GM19397 (cell line): Measurements from ENCODE around the gene RAB3IL1.
"Not testable (repeated sequence)": the region's sequence is repeated elsewhere in the genome, so short reads cannot be mapped to it uniquely, and the experiment has no call there.

Source experiments
- ATAC-seq: cut with Tn5 transposase; IDR thresholded peaks from one replicate; pipeline ENCODE4 v1.9.1; 2021; ENCODE audit warnings: mild to moderate bottlenecking, moderate library complexity; ENCODE audit not compliant: unreplicated experiment

RAB3IL1 gene

GRCh38 chr11:61917334-61918109, at the start of gene RAB3IL1:
TSS of gene RAB3IL1 (minus strand) at chr11:61917566. CDS start at chr11:61917367, 199 bp downstream.
- ATAC-seq = no peak

GRCh38 chr11:61966734-61967115, 49.4 kb upstream of the RAB3IL1 start:
- ATAC-seq = no peak

- ATAC-seq = not testable (repeated sequence)
These were observed 47.4 kb upstream of the RAB3IL1 start for GRCh38 chr11:61964666-61965271.

- no peak for ATAC-seq
These were observed 46.8 kb upstream of the RAB3IL1 start for GRCh38 chr11:61964058-61964665.

GRCh38 chr11:61963282-61964057, 46.1 kb upstream of the RAB3IL1 start:
- no peak for ATAC-seq

- ATAC-seq = no peak
These were observed 45.6 kb upstream of the RAB3IL1 start for GRCh38 chr11:61963016-61963281.

- no peak for ATAC-seq
These were observed 45.0 kb upstream of the RAB3IL1 start for GRCh38 chr11:61962213-61963015.

- no peak for ATAC-seq
These were observed 44.3 kb upstream of the RAB3IL1 start for GRCh38 chr11:61961570-61962212.

GRCh38 chr11:61960532-61960931, 43.2 kb upstream of the RAB3IL1 start:
- ATAC-seq = no peak

GRCh38 chr11:61959678-61960077, 42.3 kb upstream of the RAB3IL1 start:
- no peak for ATAC-seq

- no peak for ATAC-seq
These were observed 41.7 kb upstream of the RAB3IL1 start for GRCh38 chr11:61959114-61959513.

GRCh38 chr11:61958590-61958989, 41.2 kb upstream of the RAB3IL1 start:
- ATAC-seq = no peak

GRCh38 chr11:61957021-61957770, 39.8 kb upstream of the RAB3IL1 start:
- ATAC-seq = no peak

- ATAC-seq = no peak
These were observed 39.0 kb upstream of the RAB3IL1 start for GRCh38 chr11:61956191-61957020.

- ATAC-seq = no peak
These were observed 38.2 kb upstream of the RAB3IL1 start for GRCh38 chr11:61955422-61956135.

GRCh38 chr11:61954851-61955421, 37.6 kb upstream of the RAB3IL1 start:
- ATAC-seq = no peak

GRCh38 chr11:61954106-61954850, 36.9 kb upstream of the RAB3IL1 start:
- no peak for ATAC-seq
